NT2/D1 (cell line): ENCODE measurements around the gene RIPOR2.

ENCODE experiments used
- SUZ12 ChIP-seq: IDR thresholded peaks from 2 replicates; pipeline ENCODE4 v1.6.1; 2011; ENCODE audit not compliant: insufficient read length, insufficient read depth; ENCODE audit errors: extremely low read depth
- YY1 ChIP-seq: IDR thresholded peaks from 2 replicates; pipeline ENCODE4 v1.6.1; 2011; ENCODE audit not compliant: insufficient read length, insufficient read depth
- ZNF274 ChIP-seq: IDR thresholded peaks from 2 replicates; pipeline ENCODE4 v1.6.1; 2011; ENCODE audit warnings: mild to moderate bottlenecking, low read depth, low read length

DNA sequence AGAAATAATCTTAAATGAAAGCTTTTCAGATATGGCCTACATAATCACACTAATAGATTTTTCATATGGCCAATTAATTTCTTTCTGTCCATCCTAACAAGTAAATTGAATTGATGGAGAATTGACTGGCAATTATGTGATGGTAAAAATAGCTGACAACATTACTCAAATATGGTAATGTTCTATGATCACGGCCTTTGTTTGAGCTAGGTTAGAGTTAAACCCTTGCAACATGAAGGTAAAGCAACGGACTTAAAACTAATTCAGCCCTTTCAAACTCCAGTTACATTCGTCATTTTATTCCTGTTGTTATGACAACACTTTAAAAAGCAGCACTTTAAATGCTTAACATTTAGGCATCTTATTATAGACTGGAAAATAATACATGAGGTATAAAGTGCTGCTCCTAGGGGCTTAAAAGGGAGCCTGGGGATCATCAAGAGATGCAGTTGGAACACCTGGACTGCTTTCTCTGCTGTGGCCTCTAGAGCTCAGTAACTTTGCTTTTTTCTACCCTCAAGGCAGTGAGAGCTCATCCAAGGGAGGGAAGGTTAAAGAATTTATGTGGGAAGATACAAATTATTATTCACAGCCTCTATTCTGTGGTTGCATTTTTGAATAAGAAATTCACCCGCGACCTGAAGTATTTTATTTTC, 46.9 kb downstream of the RIPOR2 start:
- TF ChIP-seq YY1, result no peak
- no peak for TF ChIP-seq ZNF274
- no peak for TF ChIP-seq SUZ12
